IMR-90 (cell line): ENCODE measurements around the gene ZBP1. TPM values are rescaled to one million over a fixed set of nuclear protein-coding genes. Genes with fewer than 3 reads are reported as not detected.

ENCODE experiments used
- ATAC-seq: fragments of 200-7000 bp; cut with Tn5 transposase; 2 replicates; pipeline ENCODE4 v1.9.1; 2020; ENCODE audit warnings: low read depth, mild to moderate bottlenecking, moderate library complexity
- BruUV-seq: library from RNA; stranded (reverse); fragments of 400-500 nt; replicated peaks from 2 replicates; lab custom pipeline; 2021; lab: Mats Ljungman, UMichigan
- CTCF ChIA-PET: fragments of 300-600 bp; formaldehyde crosslinking; extraction: SDS; loops from one replicate; lab custom pipeline; 2021; ENCODE audit warnings: antibody characterized with exemption; lab: Yijun Ruan, JAX
- POLR2A ChIA-PET: fragments of 300-600 bp; sonication (Branson Sonifier 250); formaldehyde crosslinking; loops from one replicate; lab custom pipeline; 2022; ENCODE audit warnings: antibody characterized with exemption; ENCODE audit not compliant: unreplicated experiment; lab: Charles Lee
- DNase-seq: peaks from one replicate; pipeline ENCODE4 v3.0.0; 2013
- H2AFZ ChIP-seq: replicated peaks from 2 replicates; pipeline ENCODE3; 2013; ENCODE audit warnings: low read length, mild to moderate bottlenecking; ENCODE audit not compliant: poor library complexity
- H2AK5ac ChIP-seq: 2 replicates; pipeline ENCODE4 v1.6.1; 2013; ENCODE audit warnings: low read depth, low read length, inconsistent platforms
- H2AK9ac ChIP-seq: replicated peaks from 2 replicates; pipeline ENCODE3; 2013; ENCODE audit warnings: mild to moderate bottlenecking, low read depth, low read length, moderate library complexity; ENCODE audit not compliant: poor library complexity
- H2BK120ac ChIP-seq: 2 replicates; pipeline ENCODE4 v1.6.1; 2013; ENCODE audit warnings: low read depth, low read length, inconsistent platforms
- H2BK15ac ChIP-seq: 3 replicates; pipeline ENCODE4 v1.6.1; 2013; ENCODE audit warnings: low read depth, low read length, inconsistent platforms
- H2BK20ac ChIP-seq: 2 replicates; pipeline ENCODE4 v1.6.1; 2013; ENCODE audit warnings: low read depth, mild to moderate bottlenecking, inconsistent platforms, low read length, moderate library complexity
- H2BK5ac ChIP-seq: 2 replicates; pipeline ENCODE4 v1.6.1; 2013; ENCODE audit warnings: mild to moderate bottlenecking, low read depth, low read length, inconsistent platforms; ENCODE audit not compliant: poor library complexity, severe bottlenecking
- H3K14ac ChIP-seq: replicated peaks from 2 replicates; pipeline ENCODE4 v1.6.1; 2013; ENCODE audit warnings: low read depth, low read length, inconsistent platforms
- H3K18ac ChIP-seq: 2 replicates; pipeline ENCODE4 v1.6.1; 2013; ENCODE audit warnings: low read depth, low read length, control low read depth
- H3K23ac ChIP-seq: 2 replicates; pipeline ENCODE4 v1.6.1; 2013; ENCODE audit warnings: low read depth, low read length, inconsistent platforms
- H3K27ac ChIP-seq: 2 replicates; pipeline ENCODE4 v1.5.1; 2013; ENCODE audit warnings: mild to moderate bottlenecking, control low read depth, low read length; ENCODE audit not compliant: insufficient read depth
- H3K27me3 ChIP-seq: 2 replicates; pipeline ENCODE4 v1.6.1; 2013; ENCODE audit warnings: low read length; ENCODE audit not compliant: control insufficient read depth, insufficient read depth
- H3K36me3 ChIP-seq: 2 replicates; pipeline ENCODE4 v1.6.1; 2013; ENCODE audit warnings: low read length, mixed read lengths; ENCODE audit not compliant: control insufficient read depth, insufficient read depth
- H3K4ac ChIP-seq: 2 replicates; pipeline ENCODE4 v1.6.1; 2013; ENCODE audit warnings: low read depth, low read length, inconsistent platforms
- H3K4me1 ChIP-seq: 2 replicates; pipeline ENCODE4 v1.6.1; 2013; ENCODE audit warnings: low read length, mixed read lengths; ENCODE audit not compliant: control insufficient read depth, insufficient read depth
- H3K4me2 ChIP-seq: 2 replicates; pipeline ENCODE4 v1.6.1; 2013; ENCODE audit warnings: low read depth, mild to moderate bottlenecking, control low read depth, low read length, moderate library complexity
- H3K4me3 ChIP-seq: 2 replicates; pipeline ENCODE4 v1.5.1; 2013; ENCODE audit warnings: low read depth, mild to moderate bottlenecking, control low read depth, low read length, moderate library complexity; ENCODE audit not compliant: insufficient read depth
- H3K56ac ChIP-seq: 2 replicates; pipeline ENCODE4 v1.6.1; 2013; ENCODE audit warnings: low read length, inconsistent platforms; ENCODE audit not compliant: insufficient read depth; ENCODE audit errors: extremely low read depth
- H3K79me1 ChIP-seq, 2 experiments: 2 replicates each; pipeline ENCODE4 v1.6.1; 2013; ENCODE audit warnings: low read length in 2 of 2, inconsistent platforms in 1 of 2, low read depth in 1 of 2
- H3K9ac ChIP-seq: 2 replicates; pipeline ENCODE4 v1.6.1; 2013; ENCODE audit warnings: low read depth, low read length, control low read depth
- H3K9me1 ChIP-seq: 2 replicates; pipeline ENCODE4 v1.6.1; 2013; ENCODE audit warnings: low read length, inconsistent platforms; ENCODE audit not compliant: insufficient read depth
- H3K9me3 ChIP-seq: 2 replicates; pipeline ENCODE4 v1.6.1; 2013; ENCODE audit warnings: low read length; ENCODE audit not compliant: control insufficient read depth, insufficient read depth
- H4K20me1 ChIP-seq: 2 replicates; pipeline ENCODE4 v1.6.1; 2013; ENCODE audit warnings: low read length, inconsistent platforms; ENCODE audit not compliant: insufficient read depth
- H4K5ac ChIP-seq: 2 replicates; pipeline ENCODE4 v1.6.1; 2013; ENCODE audit warnings: mild to moderate bottlenecking, low read depth, low read length, control low read depth
- H4K8ac ChIP-seq, 2 experiments: 2 replicates each; pipeline ENCODE4 v1.6.1; 2013; ENCODE audit warnings: low read depth in 2 of 2, low read length in 2 of 2, control low read depth in 1 of 2, inconsistent platforms in 1 of 2
- H4K91ac ChIP-seq: 2 replicates; pipeline ENCODE4 v1.6.1; 2013; ENCODE audit warnings: low read depth, low read length, inconsistent platforms; ENCODE audit not compliant: insufficient read depth
- FOS ChIP-seq: fragments of 150-350 bp; IDR thresholded peaks from 2 replicates; pipeline ENCODE4 v1.6.1; 2016; ENCODE audit warnings: low read depth, low read length
- RAD21 ChIP-seq: IDR thresholded peaks from 2 replicates; pipeline ENCODE4 v1.6.1; 2012; ENCODE audit warnings: low read length, improper control_type of control experiment
- RFX5 ChIP-seq: IDR thresholded peaks from 2 replicates; pipeline ENCODE4 v1.8.0; 2012; ENCODE audit warnings: low read depth, mild to moderate bottlenecking, low read length, moderate library complexity
- WGBS, 2 experiments: methylation state at CpG; one replicate each; pipeline versions ENCODE4 v1.1.5 to v1.1.7; 2013; ENCODE audit warnings: missing lambda C conversion rate in 2 of 2; ENCODE audit not compliant: insufficient read length in 1 of 2; ENCODE audit errors: extremely low coverage in 2 of 2; 5-methylcytosine and 5-hydroxymethylcytosine counted together
- dilution Hi-C: fragments of 300-500 bp; cut with HindIII; formaldehyde crosslinking; loops from one replicate; pipeline ENCODE4 v1.14.3; 2018; ENCODE audit warnings: low sequenced_read_pairs; ENCODE audit not compliant: unreplicated experiment
- in situ Hi-C: fragments of 300-500 bp; cut with MboI; formaldehyde crosslinking; loops from 3 replicates; pipeline ENCODE4 v1.14.3; 2019; ENCODE audit warnings: low sequenced_read_pairs, inconsistent platforms, mixed read lengths
- intact Hi-C: fragments of 100-400 bp; cut with micrococcal nuclease; formaldehyde crosslinking; loops from 2 replicates; pipeline ENCODE4 v1.10.0; 2022
- polyA plus RNA-seq, 3 experiments: library from polyadenylated mRNA; depleted of rRNA; stranded (reverse); fragments of >200 nt; gene quantifications; 2 replicates each; pipeline ENCODE4 v1.2.3, GENCODE V29; 2012; ENCODE audit warnings: low replicate concordance in 1 of 3
- total RNA-seq: library from RNA; depleted of rRNA; stranded (reverse); fragments of >200 nt; gene quantifications from 2 replicates; pipeline ENCODE4 v1.2.3, GENCODE V29; 2012

ZBP1 gene
- total and polyA plus RNA-seq, 2 of the 4 experiments (the other 2 are of a cell fraction), result not detected

GRCh38 chr20:57615445-57615811 lies 4.8 kb downstream of the ZBP1 start:
- H3K4me2 ChIP-seq, result no peak overlapping the region
- H2AK9ac ChIP-seq, result no peak overlapping the region
- H4K8ac ChIP-seq, result no peak overlapping the region
- no peak overlapping the region for H3K14ac ChIP-seq
- H3K9ac ChIP-seq, result no peak overlapping the region
- no peak overlapping the region for H2BK15ac ChIP-seq
- H3K9me1 ChIP-seq, result no peaks in the 10 kb centered on the region
- ATAC-seq, result no peak
- no peak overlapping the region for H2BK120ac ChIP-seq
- peaks cover 10% of the 10 kb centered on the region for H3K27me3 ChIP-seq
- H3K27ac ChIP-seq, result no peak overlapping the region
- H3K18ac ChIP-seq, result no peak overlapping the region
- dilution Hi-C loops (no loop called here), in situ Hi-C loops (no loop called here), intact Hi-C loops (no loop called here)
- no peak overlapping the region for H2BK5ac ChIP-seq
- H3K23ac ChIP-seq, result no peak overlapping the region
- TF ChIP-seq RFX5, result no peak
- TF ChIP-seq RAD21, result no peak
- TF ChIP-seq FOS, result no peak
- no peak overlapping the region for H2AFZ ChIP-seq
- H3K79me1 ChIP-seq, result no peaks in the 10 kb centered on the region
- no peak for DNase-seq
- H3K4me3 ChIP-seq, result no peak overlapping the region
- BruUV-seq, result no TSS peak
- ChIA-PET CTCF (no interaction called here), POLR2A (no interaction called here)
- no peak overlapping the region for H4K91ac ChIP-seq
- H3K36me3 ChIP-seq, result no peaks in the 10 kb centered on the region
- no peak overlapping the region for H3K56ac ChIP-seq
- no peaks in the 10 kb centered on the region for H3K9me3 ChIP-seq
- H3K4me1 ChIP-seq, result no peaks in the 10 kb centered on the region
- H2BK20ac ChIP-seq, result no peak overlapping the region
- H2AK5ac ChIP-seq, result no peak overlapping the region
- H3K4ac ChIP-seq, result no peak overlapping the region
- WGBS, 2 experiments, result no CpG with 5 or more reads among the region's 8 CpGs
- H4K5ac ChIP-seq, result no peak overlapping the region
- no peaks in the 10 kb centered on the region for H4K20me1 ChIP-seq
